Liver (tissue), 9 donors: ENCODE measurements around the gene CHRNA5. TPM values are rescaled to one million over a fixed set of nuclear protein-coding genes. Genes with fewer than 3 reads are reported as not detected.

ENCODE experiments used
- DNase-seq: peaks from one replicate; pipeline ENCODE4 v3.0.0-alpha.2; 2017; ENCODE audit warnings: low spot score
- H3K27ac ChIP-seq, 2 donors: one replicate each; pipeline ENCODE4 v1.7.0; 2013; ENCODE audit warnings: inconsistent platforms in 2 of 2, low read length in 2 of 2, control low read depth in 1 of 2, low read depth in 1 of 2, mild to moderate bottlenecking in 1 of 2
- H3K27me3 ChIP-seq, 4 donors: one replicate each; pipeline versions ENCODE4 v1.6.1 to v1.7.0; 2013; ENCODE audit warnings: low read length in 3 of 4, inconsistent platforms in 1 of 4, mild to moderate bottlenecking in 1 of 4, moderate library complexity in 1 of 4; ENCODE audit not compliant: control insufficient read depth in 4 of 4, insufficient read depth in 4 of 4
- H3K36me3 ChIP-seq, 4 donors: one replicate each; pipeline versions ENCODE4 v1.6.1 to v1.7.0; 2013; ENCODE audit warnings: low read length in 3 of 4, mild to moderate bottlenecking in 3 of 4, low read depth in 1 of 4, moderate library complexity in 1 of 4; ENCODE audit not compliant: control insufficient read depth in 4 of 4, insufficient read depth in 3 of 4
- H3K4me1 ChIP-seq, 4 donors: one replicate each; pipeline versions ENCODE4 v1.6.1 to v1.7.0; 2013; ENCODE audit warnings: low read length in 3 of 4, mild to moderate bottlenecking in 3 of 4, moderate library complexity in 1 of 4; ENCODE audit not compliant: control insufficient read depth in 4 of 4, insufficient read depth in 4 of 4
- H3K4me3 ChIP-seq, 3 donors: one replicate each; pipeline versions ENCODE4 v1.6.1 to v1.7.0; 2013; ENCODE audit warnings: low read length in 3 of 3, control low read depth in 1 of 3, low read depth in 1 of 3, mild to moderate bottlenecking in 1 of 3
- H3K9ac ChIP-seq, 2 donors: one replicate each; pipeline ENCODE4 v1.7.0; 2013; ENCODE audit warnings: low read length in 2 of 2, mild to moderate bottlenecking in 2 of 2, moderate library complexity in 2 of 2, control low read depth in 1 of 2, low read depth in 1 of 2
- H3K9me3 ChIP-seq, 4 donors: one replicate each; pipeline versions ENCODE4 v1.6.1 to v1.7.0; 2013; ENCODE audit warnings: low read length in 3 of 4; ENCODE audit not compliant: control insufficient read depth in 4 of 4
- EGR1 ChIP-seq, 2 donors: IDR thresholded peaks; 2 replicates each; pipeline ENCODE4 v1.6.1; 2016 to 2018; ENCODE audit warnings: antibody characterized with exemption in 2 of 2, low read depth in 2 of 2
- FOXA1 ChIP-seq: IDR thresholded peaks from 2 replicates; pipeline ENCODE4 v1.6.1; 2016; ENCODE audit warnings: antibody characterized with exemption
- FOXA2 ChIP-seq: IDR thresholded peaks from 2 replicates; pipeline ENCODE4 v1.6.1; 2016; ENCODE audit warnings: antibody characterized with exemption
- HNF4A ChIP-seq, 2 donors: conservative IDR thresholded peaks; 2 replicates each; pipeline ENCODE4 v1.6.1; 2016; ENCODE audit warnings: antibody characterized with exemption in 2 of 2, mild to moderate bottlenecking in 2 of 2
- HNF4G ChIP-seq: IDR thresholded peaks from 2 replicates; pipeline ENCODE4 v1.6.1; 2016; ENCODE audit warnings: antibody characterized with exemption
- NR2F2 ChIP-seq: IDR thresholded peaks from 2 replicates; pipeline ENCODE4 v1.6.1; 2016; ENCODE audit warnings: antibody characterized with exemption
- RXRA ChIP-seq, 2 donors: IDR thresholded peaks; 2 replicates each; pipeline ENCODE4 v1.6.1; 2017 to 2018; ENCODE audit warnings: antibody characterized with exemption in 2 of 2, mild to moderate bottlenecking in 1 of 2
- SP1 ChIP-seq: IDR thresholded peaks from 2 replicates; pipeline ENCODE4 v1.6.1; 2018; ENCODE audit warnings: antibody characterized with exemption, mild to moderate bottlenecking
- YY1 ChIP-seq: IDR thresholded peaks from 2 replicates; pipeline ENCODE4 v1.6.1; 2016; ENCODE audit warnings: antibody characterized with exemption, mild to moderate bottlenecking
- ZBTB33 ChIP-seq: IDR thresholded peaks from 2 replicates; pipeline ENCODE4 v1.6.1; 2016; ENCODE audit warnings: antibody characterized with exemption
- WGBS: extraction: QIAGEN DNeasy Blood & Tissue Kit; methylation state at CpG from one replicate; pipeline ENCODE4 v1.1.7; 2013; 5-methylcytosine and 5-hydroxymethylcytosine counted together
- polyA plus RNA-seq, 2 donors: library from polyadenylated mRNA; stranded (reverse) in 1 of 2; unstranded in 1 of 2; fragments of 200-250 nt in 1 of 2; fragments of >200 nt in 1 of 2; fragmentation: Nextera tagmentation in 1 of 2; extraction: Ambion mirVana in 1 of 2; gene quantifications; one replicate each; pipeline versions ENCODE4 v1.2.1 to v1.2.3, GENCODE V29; 2013 to 2015
- total RNA-seq, 2 donors: library from RNA; depleted of rRNA; stranded (reverse); fragments of >200 nt; gene quantifications; one replicate each; pipeline ENCODE4 v1.2.3, GENCODE V29; 2014
- TF ChIP-seq, protein P1 (sequence below): IDR thresholded peaks from 2 replicates; pipeline ENCODE4 v1.6.1; 2016; ENCODE audit warnings: antibody characterized with exemption, mild to moderate bottlenecking
- donor health status: healthy.
- donor health status: healthy.
- donor health status: healthy.
- donor health status: healthy.
- donor health status: healthy.

Gene CHRNA5
- total and polyA plus RNA-seq, 4 donors: 0.17 to 0.56 (median 0.36) TPM

- no peak for TF ChIP-seq ZBTB33
- no peak for TF ChIP-seq FOXA2
- TF ChIP-seq SP1: no peak
- TF ChIP-seq YY1: no peak
- no peak for TF ChIP-seq FOXA1
Measured at GRCh38 chr15:78599189-78599588, 33.9 kb downstream of the CHRNA5 start (continued).

- Histone ChIP-seq H3K27ac (no peak overlapping the region), H3K9ac (no peak overlapping the region), H3K9me3 (no peaks in the 10 kb centered on the region), H3K4me3 (no peak overlapping the region), H3K36me3 (no peaks in the 10 kb centered on the region), H3K4me1 (no peaks in the 10 kb centered on the region), H3K27me3 (no peaks in the 10 kb centered on the region)
- WGBS: 66% methylated on average over 3 of the region's 3 CpGs
- no peak for DNase-seq
- no peak for TF ChIP-seq NR2F2
- TF ChIP-seq, protein P1, sequence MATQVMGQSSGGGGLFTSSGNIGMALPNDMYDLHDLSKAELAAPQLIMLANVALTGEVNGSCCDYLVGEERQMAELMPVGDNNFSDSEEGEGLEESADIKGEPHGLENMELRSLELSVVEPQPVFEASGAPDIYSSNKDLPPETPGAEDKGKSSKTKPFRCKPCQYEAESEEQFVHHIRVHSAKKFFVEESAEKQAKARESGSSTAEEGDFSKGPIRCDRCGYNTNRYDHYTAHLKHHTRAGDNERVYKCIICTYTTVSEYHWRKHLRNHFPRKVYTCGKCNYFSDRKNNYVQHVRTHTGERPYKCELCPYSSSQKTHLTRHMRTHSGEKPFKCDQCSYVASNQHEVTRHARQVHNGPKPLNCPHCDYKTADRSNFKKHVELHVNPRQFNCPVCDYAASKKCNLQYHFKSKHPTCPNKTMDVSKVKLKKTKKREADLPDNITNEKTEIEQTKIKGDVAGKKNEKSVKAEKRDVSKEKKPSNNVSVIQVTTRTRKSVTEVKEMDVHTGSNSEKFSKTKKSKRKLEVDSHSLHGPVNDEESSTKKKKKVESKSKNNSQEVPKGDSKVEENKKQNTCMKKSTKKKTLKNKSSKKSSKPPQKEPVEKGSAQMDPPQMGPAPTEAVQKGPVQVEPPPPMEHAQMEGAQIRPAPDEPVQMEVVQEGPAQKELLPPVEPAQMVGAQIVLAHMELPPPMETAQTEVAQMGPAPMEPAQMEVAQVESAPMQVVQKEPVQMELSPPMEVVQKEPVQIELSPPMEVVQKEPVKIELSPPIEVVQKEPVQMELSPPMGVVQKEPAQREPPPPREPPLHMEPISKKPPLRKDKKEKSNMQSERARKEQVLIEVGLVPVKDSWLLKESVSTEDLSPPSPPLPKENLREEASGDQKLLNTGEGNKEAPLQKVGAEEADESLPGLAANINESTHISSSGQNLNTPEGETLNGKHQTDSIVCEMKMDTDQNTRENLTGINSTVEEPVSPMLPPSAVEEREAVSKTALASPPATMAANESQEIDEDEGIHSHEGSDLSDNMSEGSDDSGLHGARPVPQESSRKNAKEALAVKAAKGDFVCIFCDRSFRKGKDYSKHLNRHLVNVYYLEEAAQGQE: no peak
- no peak for TF ChIP-seq ZBTB33
- TF ChIP-seq YY1: no peak
Measured at GRCh38 chr15:78603467-78603866, 38.1 kb downstream of the CHRNA5 start.

- Histone ChIP-seq H3K9me3 (no peaks in the 10 kb centered on the region), H3K4me3 (no peak overlapping the region), H3K4me1 (no peaks in the 10 kb centered on the region), H3K36me3 (no peaks in the 10 kb centered on the region), H3K27me3 (no peaks in the 10 kb centered on the region), H3K27ac (no peak overlapping the region), H3K9ac (no peak overlapping the region)
- TF ChIP-seq FOXA1 (no peak), HNF4A (conservative IDR thresholded peaks at IDR 0.05) (no peak), RXRA (IDR thresholded peaks at IDR 0.05) (no peak), FOXA2 (no peak), EGR1 (IDR thresholded peaks at IDR 0.05; ENCODE audit: low read depth in 2 of 2) (no peak), HNF4G (no peak)
- DNase-seq: no peak
- 81% methylated on average over 2 of the region's 2 CpGs for WGBS
Measured at GRCh38 chr15:78604420-78604819, 39.1 kb downstream of the CHRNA5 start.
